Sigmoid colon (tissue), 4 donors: ENCODE data around the gene GBX1.

Experiments
- CTCF ChIP-seq, 4 experiments: fragments of 450-650 bp in 3 of 4; fragments of 200-600 bp in 1 of 4; IDR thresholded peaks; one replicate each; pipeline ENCODE4 v1.5.1; 2016 to 2019; ENCODE audit warnings: antibody characterized with exemption in 4 of 4, mild to moderate bottlenecking in 3 of 4, moderate library complexity in 2 of 4
- EP300 ChIP-seq, 4 donors: sonication (generic); formaldehyde crosslinking; IDR thresholded peaks; one replicate each; pipeline ENCODE4 v1.6.1; 2017; ENCODE audit warnings: antibody characterized with exemption in 4 of 4
- POLR2AphosphoS5 ChIP-seq, 4 donors: sonication (generic); formaldehyde crosslinking; IDR thresholded peaks; one replicate each; pipeline ENCODE4 v1.6.1; 2017; ENCODE audit warnings: antibody characterized with exemption in 4 of 4

GRCh38 chr7:151137076-151137675 is 30.3 kb downstream of the GBX1 start:
- TF ChIP-seq EP300 (IDR thresholded peaks at IDR 0.05): no peak
- TF ChIP-seq CTCF (IDR thresholded peaks at IDR 0.05): no peak
- no peak for TF ChIP-seq POLR2AphosphoS5 (IDR thresholded peaks at IDR 0.05)
